HG02885 (cell line): ENCODE data around the gene MYO5A.

ENCODE experiments used
- ATAC-seq: cut with Tn5 transposase; IDR thresholded peaks from one replicate; pipeline ENCODE4 v1.9.1; 2021; ENCODE audit warnings: mild to moderate bottlenecking; ENCODE audit not compliant: unreplicated experiment, poor library complexity

MYO5A gene

DNA sequence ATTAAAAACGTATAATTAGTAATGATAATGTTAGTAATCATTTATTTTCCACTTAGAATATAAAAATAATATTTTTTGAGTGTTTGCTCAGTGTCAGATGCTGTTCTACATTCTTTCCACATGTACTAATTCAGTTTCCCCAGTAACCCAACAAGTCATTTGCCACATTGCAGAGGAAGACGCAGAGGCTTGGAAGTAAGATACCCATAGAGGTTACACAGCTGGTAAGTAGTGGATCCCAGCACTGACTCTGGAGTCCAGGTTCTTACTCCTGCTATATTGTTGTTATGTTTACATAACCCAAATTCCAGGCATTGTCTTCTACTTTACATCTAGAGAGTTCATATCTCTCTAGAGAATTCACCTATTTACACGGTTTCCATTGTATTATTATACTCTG lies 184.8 kb downstream of the MYO5A start:
- ATAC-seq: no peak

DNA sequence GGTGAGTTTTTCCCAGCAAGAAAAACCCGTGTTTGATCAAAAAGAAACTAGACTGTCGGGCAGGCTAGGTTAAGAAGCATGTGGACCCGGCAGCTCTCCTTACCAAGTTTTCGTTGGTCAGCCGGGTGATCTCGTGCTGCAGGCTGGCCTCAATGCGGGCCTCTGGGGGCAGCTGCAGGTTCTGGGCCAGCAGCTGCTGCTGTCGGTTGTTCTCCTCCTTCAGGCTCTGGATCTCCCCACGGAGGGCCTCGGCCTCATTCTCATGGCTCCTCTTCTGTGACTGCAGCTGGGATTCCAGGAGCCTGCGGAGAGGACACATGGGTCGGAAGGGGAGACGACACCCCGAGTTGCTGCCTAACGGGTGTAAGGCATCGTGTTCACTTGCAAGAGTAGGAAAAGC lies 188.6 kb downstream of the MYO5A start:
- ATAC-seq: no peak

DNA sequence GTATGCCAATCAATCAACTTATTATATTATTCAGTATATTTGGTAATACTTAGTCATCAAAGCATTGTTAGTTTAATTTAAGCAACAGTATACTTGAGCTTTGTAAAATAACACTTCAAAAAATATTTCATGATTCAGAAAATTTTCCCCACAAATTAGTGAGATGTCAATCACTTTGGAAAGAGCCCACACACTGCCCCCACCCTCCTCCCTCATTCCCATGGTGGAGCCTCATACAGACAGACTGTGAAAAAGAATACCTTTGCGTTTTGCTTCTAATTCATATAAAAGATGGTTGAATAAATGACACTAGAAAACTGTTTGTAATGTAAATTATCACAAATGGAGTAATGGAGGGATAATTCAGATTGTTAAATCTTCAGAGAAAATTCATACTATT lies 189.8 kb downstream of the MYO5A start:
- ATAC-seq: no peak

DNA sequence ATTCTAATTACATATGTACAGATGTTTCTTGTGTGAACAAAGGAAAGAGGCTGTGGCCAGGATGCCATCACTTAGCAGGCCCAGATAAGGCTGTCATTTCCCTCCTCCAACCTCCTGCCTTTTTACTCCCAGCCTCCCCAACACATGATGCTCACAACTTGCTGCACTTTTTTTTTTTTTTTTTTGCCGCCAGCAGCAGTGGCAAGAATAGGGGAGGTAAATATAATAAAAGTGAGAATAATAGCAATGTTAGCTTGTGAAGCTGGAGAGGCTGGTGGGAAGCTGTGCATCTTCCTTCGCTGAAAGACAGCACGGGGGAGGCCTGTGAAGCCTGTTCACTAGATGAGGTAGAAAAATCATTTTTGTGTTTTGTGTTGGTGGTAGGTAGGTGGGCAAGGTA lies 190.6 kb downstream of the MYO5A start:
- ATAC-seq: no peak

DNA sequence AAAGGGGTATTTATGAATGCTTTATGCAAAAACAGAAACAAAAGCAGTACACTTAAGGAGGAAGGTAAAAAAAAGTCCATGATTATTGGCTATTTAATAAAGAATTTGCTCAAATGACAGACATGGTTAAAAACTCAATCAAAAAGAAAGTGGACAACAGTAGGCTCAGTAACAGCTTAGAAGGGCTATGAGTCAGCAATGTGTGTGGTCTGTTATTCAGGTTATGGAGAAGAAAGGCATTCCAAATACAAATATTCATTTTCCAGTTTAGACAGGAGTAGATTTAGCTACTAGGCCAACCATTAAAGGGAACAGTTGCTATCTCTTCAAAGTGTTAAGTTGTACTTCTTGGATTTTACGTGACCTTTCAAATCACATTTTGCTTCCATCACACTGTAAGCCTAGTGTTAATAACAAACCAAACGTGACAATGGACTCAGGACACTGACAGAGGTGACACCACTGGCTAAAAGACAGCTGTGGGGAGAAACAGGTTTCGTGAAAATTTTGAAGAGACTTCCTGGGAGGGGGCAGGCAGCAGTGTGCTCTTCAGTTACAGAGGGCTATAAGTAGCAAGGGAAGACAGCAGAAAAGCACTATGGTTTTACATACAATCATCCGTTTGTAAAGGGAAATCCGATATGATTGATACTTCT lies 191.4 kb downstream of the MYO5A start:
- no peak for ATAC-seq

DNA sequence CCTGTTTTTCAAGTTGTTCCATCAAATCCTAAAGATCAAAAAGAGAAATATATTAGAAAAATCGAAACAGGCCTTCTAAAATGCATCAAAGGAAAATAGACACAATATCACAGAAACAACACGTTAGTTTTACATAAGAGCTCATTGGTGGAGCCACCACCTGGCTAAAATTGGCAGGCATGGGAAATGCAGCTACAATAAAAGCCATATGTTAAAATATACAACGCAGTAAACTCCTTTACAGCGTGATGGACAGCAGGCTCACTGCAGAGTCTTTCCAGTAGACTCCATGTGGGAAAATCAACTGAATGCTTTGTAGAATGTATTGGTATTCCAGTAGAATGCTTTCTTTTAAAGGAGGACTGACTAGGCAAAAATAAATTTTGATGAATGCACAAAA lies 192.2 kb downstream of the MYO5A start:
- ATAC-seq: no peak

DNA sequence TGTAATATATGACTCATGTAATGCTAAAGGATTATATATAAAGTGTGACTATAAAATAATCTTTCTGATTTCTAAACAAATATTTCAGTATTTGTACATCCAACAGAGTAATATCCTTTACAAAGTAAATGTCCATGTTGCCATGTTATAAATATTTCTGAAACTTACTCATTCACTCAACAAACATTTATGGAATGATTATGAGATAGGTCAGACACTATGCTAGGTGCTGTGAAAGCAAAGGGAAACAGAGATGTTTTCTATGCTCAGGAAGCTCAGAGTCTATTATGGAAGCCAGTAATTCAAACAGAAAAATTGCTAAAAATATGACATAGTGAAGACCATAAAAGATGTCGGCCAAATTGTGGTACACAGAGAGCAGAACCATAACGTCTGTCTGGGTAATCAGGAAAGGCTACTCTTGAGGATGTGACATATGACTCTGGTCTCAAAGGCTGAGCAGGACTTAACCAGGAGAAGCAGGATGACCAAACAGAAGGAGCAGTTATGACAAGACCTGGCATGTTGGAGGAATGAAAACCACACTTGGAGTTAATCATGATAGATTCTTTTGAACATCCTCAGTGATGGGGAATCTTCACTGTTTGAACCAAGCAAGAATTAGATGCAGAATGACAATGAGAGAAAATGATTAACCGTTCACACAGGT lies 194.1 kb downstream of the MYO5A start:
- no peak for ATAC-seq

DNA sequence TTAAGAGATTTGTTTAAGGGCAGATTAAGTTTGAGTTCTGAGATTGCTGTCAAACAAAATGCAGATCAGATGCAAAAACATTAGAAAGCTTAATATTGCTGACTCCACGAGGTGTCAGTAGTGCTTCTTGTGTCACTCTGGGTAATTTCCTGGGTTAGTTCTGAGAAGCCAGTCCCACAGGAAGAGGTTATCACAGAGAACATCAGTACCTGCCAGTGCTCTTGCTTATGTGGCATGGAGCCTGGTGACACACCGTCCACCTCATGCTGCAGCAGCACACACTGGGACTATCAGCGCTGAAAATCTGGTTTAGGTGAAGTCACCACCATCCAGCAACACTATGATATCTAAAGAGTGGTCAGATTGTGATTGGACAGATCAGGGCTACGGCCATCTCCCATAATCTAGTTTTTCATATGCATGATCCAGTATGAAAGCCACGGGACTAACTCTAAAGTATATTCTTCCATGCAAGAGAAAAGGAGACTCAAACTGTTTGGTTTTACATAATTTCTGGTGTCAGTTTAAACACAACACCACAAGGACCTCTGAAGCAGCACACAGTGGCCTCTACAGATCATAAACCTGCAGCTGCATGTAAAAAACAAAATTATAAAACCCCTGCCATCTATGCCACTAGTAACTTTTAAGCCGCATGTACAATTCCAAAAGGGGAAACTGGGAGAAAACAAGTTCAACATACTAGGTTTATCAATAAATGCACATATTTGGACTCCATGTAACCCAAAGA lies 197.0 kb downstream of the MYO5A start:
- peak; percentile 90 for ATAC-seq

DNA sequence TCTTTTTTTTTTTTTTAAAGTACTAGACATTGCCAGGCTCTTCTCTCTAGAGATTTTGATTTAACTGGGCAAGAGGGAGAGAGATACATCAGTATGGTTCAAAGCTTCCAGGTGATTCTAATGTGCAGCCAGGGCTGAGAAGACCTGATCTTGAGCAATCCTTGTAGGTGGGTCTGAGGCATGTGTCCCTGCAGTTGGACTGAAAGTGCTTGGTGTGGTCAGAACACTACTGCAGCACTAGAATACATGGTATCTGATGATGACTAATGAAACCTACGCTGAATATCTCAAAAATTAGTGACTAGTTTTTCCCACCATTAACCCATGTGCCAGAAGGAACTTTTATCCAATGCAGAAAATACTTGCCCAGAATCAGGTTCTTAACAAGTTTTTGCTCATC lies 198.7 kb downstream of the MYO5A start:
- ATAC-seq: no peak

DNA sequence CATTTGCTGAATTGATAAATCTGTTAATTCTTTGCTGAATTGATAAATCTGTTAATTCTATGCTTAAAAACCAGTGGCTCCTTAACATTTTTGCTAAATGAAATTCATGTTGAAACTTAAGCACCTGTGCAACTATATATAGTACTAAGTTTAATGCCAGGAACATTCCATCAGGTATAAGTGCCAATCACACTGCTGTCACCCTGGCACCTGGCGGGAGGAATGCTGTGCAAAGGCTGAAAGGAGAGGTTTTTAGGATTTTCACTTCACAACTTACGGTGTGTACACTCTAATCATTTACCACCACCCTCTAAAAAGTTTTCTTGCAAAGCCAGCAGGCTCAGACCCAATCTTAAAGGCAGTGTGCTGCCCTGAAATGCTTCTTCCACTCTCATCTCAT lies 199.5 kb downstream of the MYO5A start:
- ATAC-seq: no peak

DNA sequence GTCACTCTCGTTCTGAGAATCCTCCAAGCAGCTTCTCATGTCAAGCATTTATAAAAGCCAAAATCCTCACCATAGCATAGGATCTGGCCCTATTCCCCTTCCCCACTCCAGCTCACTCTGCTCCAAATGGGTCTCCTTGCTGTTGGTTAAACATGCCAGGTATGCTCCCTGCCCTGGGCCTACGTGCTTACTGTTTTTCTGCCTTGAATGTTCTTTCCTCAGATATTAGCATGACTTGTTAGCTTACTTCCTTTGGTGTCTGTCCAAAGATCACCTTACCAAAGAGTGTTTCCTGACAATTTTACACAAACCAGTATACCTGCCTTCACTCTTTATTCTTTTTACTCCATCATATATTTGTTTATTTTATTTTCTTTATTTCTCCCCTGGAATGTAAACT lies 200.0 kb downstream of the MYO5A start:
- ATAC-seq: no peak

DNA sequence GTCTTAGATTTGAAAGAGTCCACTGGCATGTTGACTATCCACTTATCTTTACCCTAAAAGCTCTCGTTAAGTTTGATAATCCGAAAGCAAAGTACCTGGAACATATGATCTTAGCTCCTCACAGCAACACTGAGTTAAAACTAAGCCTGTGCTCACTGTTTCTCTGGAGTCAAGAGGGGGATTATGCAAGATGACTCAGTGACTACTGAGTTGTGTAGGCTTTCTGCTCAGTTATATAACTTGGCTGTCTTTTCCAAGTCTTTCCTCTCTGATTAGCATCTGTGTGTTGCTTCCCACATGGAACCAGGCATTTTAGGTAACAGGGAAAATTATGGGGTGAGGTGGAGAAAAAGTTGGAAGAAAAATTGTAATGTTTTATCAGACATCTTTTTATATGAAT lies 201.9 kb downstream of the MYO5A start:
- ATAC-seq: no peak

DNA sequence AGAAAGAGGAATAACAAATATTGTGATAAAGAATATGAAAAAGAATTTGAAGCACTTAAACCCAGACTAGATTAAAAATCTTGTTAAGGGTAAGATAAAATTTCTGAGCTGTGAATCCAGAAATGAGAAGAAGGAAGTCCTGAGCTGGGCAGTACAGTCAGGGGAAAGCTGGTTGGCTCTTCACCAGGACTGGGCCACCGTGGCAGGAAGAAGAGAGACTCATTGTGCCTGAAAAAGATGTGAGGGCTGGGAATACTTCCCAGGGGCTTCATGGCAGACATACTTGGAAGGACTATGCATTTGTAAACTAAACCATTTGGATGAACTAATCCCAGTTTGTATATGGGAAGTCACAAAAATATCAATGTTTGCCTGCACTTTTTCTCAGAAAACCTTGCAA lies 204.6 kb downstream of the MYO5A start:
- ATAC-seq: no peak

DNA sequence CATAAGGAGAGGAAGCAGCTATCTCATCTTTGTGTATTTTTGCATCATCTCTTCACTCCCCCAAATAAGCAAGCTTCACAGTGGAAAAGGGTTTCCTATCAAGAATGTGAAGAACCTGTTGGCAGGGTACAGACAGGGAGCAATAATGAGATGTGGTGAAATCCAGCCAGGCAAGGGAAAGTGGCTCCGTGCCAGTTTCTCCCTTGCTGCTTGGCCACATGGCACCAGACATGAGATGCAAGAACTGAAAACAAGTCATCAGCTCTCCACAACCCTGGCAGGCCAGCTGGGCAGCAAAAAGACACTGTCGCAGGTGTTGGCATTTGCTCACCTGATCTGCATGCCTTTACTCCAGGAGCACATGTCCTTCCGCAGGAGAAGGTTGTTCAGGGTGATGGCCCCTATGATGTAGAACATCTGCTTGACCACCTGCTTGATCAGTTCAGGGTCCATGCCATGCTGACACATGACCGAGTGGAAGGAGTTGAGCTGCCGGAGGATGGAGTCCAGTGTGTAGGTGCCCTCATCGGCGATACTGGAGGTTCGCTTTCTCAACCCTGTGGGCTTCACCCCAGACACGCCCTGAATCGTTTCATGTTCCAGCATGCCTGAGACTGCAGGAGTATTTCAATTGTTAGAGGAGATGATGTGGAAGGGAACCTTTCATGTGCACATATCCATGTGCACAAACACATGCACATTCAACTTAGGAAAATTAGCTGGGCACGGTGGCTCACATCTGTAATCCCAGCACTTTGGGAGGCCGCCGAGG lies 209.8 kb downstream of the MYO5A start:
- no peak for ATAC-seq

DNA sequence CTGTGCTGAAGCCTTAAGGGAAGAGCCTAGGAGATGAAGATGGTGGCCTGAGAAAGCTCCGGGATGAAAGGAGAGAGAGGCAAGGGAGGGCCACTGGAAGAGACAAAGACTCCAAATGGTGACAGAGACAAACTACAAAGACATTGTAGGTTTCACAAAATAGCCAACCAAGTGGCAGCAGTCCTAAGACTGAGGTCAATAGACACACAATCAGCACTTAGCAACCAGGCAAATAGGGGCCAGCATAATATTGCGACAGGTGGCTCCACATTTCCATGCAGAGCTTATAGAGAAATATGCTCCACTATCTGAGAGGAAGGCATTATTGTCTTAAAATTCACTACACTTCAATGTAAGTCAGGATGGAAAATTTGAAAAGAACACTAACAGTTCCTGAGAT lies 211.0 kb downstream of the MYO5A start:
- ATAC-seq: no peak

DNA sequence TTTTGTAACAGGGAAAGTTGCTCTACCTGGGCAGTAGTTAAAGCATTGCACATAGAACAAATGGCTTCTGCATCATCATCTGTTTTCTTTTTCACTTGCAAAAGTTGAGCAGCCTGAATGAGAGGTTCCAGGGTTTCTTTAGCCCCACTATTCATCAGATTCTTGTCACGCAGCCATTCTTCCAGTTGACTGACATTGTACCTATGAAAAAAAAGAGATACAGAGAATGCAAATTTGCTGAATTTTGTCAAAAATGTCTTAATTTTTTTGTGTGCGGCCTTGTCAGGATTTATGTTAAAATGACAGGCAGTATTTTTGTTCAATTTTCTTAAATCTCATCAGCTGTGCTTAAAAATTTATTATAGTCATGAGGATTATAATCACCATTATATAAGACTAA lies 211.7 kb downstream of the MYO5A start:
- ATAC-seq: no peak

DNA sequence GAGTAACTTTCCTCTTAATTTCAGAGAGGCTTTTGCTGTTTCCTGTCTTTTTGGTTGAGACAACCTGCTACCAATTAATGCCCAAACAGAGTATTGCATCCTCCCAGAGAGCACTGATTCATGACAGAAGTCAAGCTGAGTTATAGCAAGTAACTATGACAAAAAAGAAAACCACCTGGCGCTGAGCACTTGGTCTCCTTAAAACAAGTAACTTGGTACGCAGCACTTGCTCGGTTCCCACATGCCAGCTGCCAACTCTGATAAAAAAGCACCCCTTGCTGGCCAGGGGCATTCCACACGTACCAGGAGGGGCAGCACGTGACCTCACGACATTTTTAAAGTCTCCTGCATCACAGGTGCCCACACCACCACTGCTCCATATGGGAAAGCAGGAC lies 219.5 kb downstream of the MYO5A start:
- ATAC-seq: peak; percentile 61

DNA sequence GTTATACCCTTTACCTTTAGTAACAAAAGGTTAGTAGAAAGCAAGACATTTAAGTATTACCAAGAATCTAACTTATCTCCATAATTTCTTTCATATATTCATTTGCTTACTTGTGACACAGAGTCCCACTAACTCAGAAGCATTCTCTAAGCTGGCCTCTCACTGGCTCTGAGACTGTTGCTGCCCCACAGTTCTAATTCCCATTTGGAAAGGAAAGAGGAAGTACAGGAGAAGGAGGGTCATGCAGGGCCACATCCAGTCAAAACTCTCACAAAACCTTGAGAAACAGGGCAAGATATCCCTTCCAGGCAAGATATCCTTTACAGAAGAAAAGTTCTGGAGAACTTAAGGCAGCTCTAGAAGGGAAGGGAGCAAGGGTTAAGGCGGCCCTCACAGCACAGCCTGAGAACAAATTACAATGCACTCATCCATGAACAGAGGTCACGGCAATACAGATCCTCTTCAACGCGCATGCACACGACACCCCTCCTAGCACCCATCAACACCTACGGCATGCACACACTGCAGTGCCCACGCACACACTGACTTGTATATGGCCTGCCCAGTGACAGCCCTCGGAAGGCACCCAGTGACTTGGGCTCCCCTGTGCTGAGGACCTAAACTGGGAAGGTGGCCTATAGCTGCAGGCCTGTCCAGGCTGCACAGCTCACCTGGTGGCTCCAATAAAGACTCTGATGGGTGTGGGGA lies 220.1 kb downstream of the MYO5A start:
- ATAC-seq: peak; percentile 88

DNA sequence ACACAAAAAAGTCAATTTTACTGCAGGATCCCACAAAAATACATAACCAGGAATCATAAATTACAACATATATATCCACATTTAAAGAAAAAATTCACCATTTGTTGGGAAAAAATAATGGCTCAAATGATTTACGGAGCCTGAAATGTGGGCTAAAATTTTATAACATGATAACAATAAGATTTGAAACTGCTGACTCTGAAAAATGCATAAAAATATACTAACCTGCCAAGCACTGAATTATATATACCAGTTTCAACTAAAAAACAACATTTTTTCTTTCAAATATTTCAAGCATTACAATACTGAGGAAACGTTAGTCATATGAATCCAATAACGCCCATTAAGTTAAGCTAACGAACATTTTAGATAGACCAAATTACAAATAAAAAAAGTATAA lies 220.8 kb downstream of the MYO5A start:
- no peak for ATAC-seq

DNA sequence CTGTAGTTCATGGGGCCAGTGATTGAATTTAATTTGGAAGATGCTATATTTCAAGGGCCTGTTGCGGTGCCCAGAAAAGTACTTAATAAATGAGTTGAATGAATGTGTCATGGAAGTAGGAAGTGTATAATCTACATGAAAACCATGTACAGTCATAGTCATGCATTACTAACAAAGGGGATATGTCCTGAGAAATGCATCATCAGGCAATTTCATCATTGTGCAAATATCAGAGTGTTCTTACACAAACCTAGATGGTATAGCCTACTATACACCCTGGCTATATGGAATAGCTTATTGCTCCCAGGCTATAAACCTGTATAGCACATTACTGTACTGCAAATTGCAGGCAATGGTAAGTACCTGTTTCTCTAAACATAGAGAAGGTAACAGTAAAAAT lies 222.4 kb downstream of the MYO5A start:
- ATAC-seq: no peak
